K562 (cell line): Measurements from ENCODE around the gene PLXNB3. TPM values are rescaled to one million over a fixed set of nuclear protein-coding genes. Genes with fewer than 3 reads are reported as not detected.
"Not testable (repeated sequence)": the region's sequence is repeated elsewhere in the genome, so short reads cannot be mapped to it uniquely, and the experiment has no call there.

ENCODE experiments used
- ATF7 ChIP-seq: fragments of 450-650 bp; IDR thresholded peaks from 2 replicates; pipeline ENCODE4 v1.7.1; 2014; ENCODE audit warnings: mild to moderate bottlenecking, moderate library complexity
- C11orf30 ChIP-seq: fragments of 450-650 bp; IDR thresholded peaks from 2 replicates; pipeline ENCODE4 v1.6.1; 2016; ENCODE audit warnings: low read depth, mild to moderate bottlenecking
- FOXM1 ChIP-seq, 2 experiments: fragments of 450-650 bp in 1 of 2; sonication (generic) in 1 of 2; formaldehyde crosslinking in 1 of 2; IDR thresholded peaks; 2 replicates each; pipeline versions ENCODE4 v1.6.1 to v1.9.0; 2017 to 2022; ENCODE audit warnings: low read depth in 2 of 2, mild to moderate bottlenecking in 2 of 2, missing genetic modification reagents in 1 of 2, moderate library complexity in 1 of 2
- GABPA ChIP-seq: fragments of 200-800 bp; sonication (Bioruptor generic); conservative IDR thresholded peaks from 2 replicates; pipeline ENCODE4 v1.6.1; 2016; ENCODE audit warnings: low read depth, missing genetic modification characterization, missing compliant biosample characterization
- JUND ChIP-seq, 2 experiments: IDR thresholded peaks; 2 replicates in 1 of 2; 3 replicates in 1 of 2; pipeline ENCODE4 v1.6.1; 2011; ENCODE audit warnings: borderline replicate concordance in 2 of 2, low read depth in 2 of 2, low read length in 2 of 2, improper control_type of control experiment in 1 of 2, missing biosample characterization in 1 of 2, missing genetic modification characterization in 1 of 2, missing genetic modification reagents in 1 of 2
- MNT ChIP-seq, 2 experiments: fragments of 450-650 bp; conservative IDR thresholded peaks; 2 replicates each; pipeline ENCODE4 v1.6.1; 2017; ENCODE audit warnings: mild to moderate bottlenecking in 2 of 2, moderate library complexity in 2 of 2
- NONO ChIP-seq, 2 experiments: fragments of 200-400 bp in 1 of 2; fragments of 450-650 bp in 1 of 2; formaldehyde crosslinking in 1 of 2; IDR thresholded peaks; 2 replicates each; pipeline ENCODE4 v1.6.1; 2017; ENCODE audit warnings: low read depth in 2 of 2, mild to moderate bottlenecking in 2 of 2, moderate library complexity in 2 of 2, low read length in 1 of 2
- NRF1 ChIP-seq, 2 experiments: fragments of 450-650 bp; IDR thresholded peaks in 1 of 2; conservative IDR thresholded peaks in 1 of 2; 2 replicates each; pipeline ENCODE4 v1.6.1; 2014; ENCODE audit warnings: mild to moderate bottlenecking in 2 of 2
- POLR2B ChIP-seq: fragments of 450-650 bp; IDR thresholded peaks from 2 replicates; pipeline ENCODE4 v1.6.1; 2018; ENCODE audit warnings: low read depth; ENCODE audit not compliant: partially characterized antibody
- RAD21 ChIP-seq, 2 experiments: fragments of 250-450 bp in 1 of 2; fragments of 450-650 bp in 1 of 2; sonication (Bioruptor Pico) in 1 of 2; formaldehyde crosslinking in 1 of 2; IDR thresholded peaks in 1 of 2; conservative IDR thresholded peaks in 1 of 2; 2 replicates each; pipeline versions ENCODE4 v1.4.0 to v1.8.0; 2020 to 2022; ENCODE audit warnings: mild to moderate bottlenecking in 2 of 2, moderate library complexity in 1 of 2
- SIN3B ChIP-seq: fragments of 450-650 bp; IDR thresholded peaks from 2 replicates; pipeline ENCODE4 v1.6.1; 2017; ENCODE audit warnings: low read depth, mild to moderate bottlenecking, moderate library complexity
- ZBTB11 ChIP-seq, 3 experiments: fragments of 200-800 bp in 1 of 3; fragments of 250-450 bp in 1 of 3; fragments of 450-650 bp in 1 of 3; sonication (Bioruptor Pico) in 1 of 3; sonication (Bioruptor generic) in 1 of 3; formaldehyde crosslinking in 1 of 3; IDR thresholded peaks; 2 replicates each; pipeline versions ENCODE4 v1.6.1 to v1.8.0; 2016 to 2022; ENCODE audit warnings: mild to moderate bottlenecking in 2 of 3, missing genetic modification characterization in 2 of 3, missing compliant biosample characterization in 1 of 3, moderate library complexity in 1 of 3
- ZNF395 ChIP-seq: fragments of 200-800 bp; sonication (Bioruptor generic); IDR thresholded peaks from 2 replicates; pipeline ENCODE4 v1.6.1; 2017; ENCODE audit warnings: missing genetic modification characterization, missing compliant biosample characterization
- polyA plus RNA-seq, 8 experiments: library from polyadenylated mRNA; depleted of rRNA in 4 of 8; stranded (reverse) in 5 of 8; unstranded in 3 of 8; fragments of >200 nt; fragmentation: Nextera tagmentation in 2 of 8; fragmentation: Illumina TruSeq in 1 of 8; extraction: Ambion mirVana in 2 of 8; extraction: Trizol in 1 of 8; gene quantifications; 2 replicates each; pipeline versions ENCODE4 v1.2.1 to v1.2.3, GENCODE V29; 2011 to 2014; ENCODE audit warnings: inconsistent platforms in 1 of 8, missing spikeins in 1 of 8
- total RNA-seq, 7 experiments: library from RNA; depleted of rRNA in 6 of 7; stranded (reverse); fragments of >200 nt in 6 of 7; fragmentation: Illumina TruSeq in 2 of 7; extraction: Trizol in 2 of 7; gene quantifications; 2 replicates each; pipeline versions ENCODE4 v1.2.1 to v1.2.3, GENCODE V29; 2011 to 2021; ENCODE audit warnings: low replicate concordance in 1 of 7
- TF ChIP-seq, protein P1 (sequence below): IDR thresholded peaks from 2 replicates; pipeline ENCODE4 v1.6.1; 2011; ENCODE audit warnings: borderline replicate concordance, low read depth, mild to moderate bottlenecking, moderate library complexity, low read length; ENCODE audit not compliant: insufficient read depth, poor library complexity, severe bottlenecking

The PLXNB3 gene
- total and polyA plus RNA-seq, 9 of the 15 experiments (the other 6 are each of a cell fraction or from before 2014, with no cell fraction given) = 0.22 to 2.0 (median 1.4) TPM; not detected in 2

GRCh38 chrX:153743468-153744209 lies 20.4 kb upstream of the PLXNB3 start (continued):
- TF ChIP-seq MNT (conservative IDR thresholded peaks at IDR 0.05) (peak; percentile 20 to 52; a peak in 1 of 4 replicates), JUND (IDR thresholded peaks at IDR 0.05; ENCODE audit: borderline replicate concordance, low read depth, low read length) (peak; percentile 19; the same call in 1 of the 2 replicates), SIN3B (peak; percentile 57; the same call in 1 of the 2 replicates), RAD21 (CRISPR knock-in tag; conservative IDR thresholded peaks at IDR 0.05 in 1 of 2, IDR thresholded peaks at IDR 0.05 in 1 of 2) (peak in 1 of 2 experiments; percentile 29; a peak in 2 of 4 replicates), GABPA (tag) (0 out of 2 replicates have a peak, but pooled peaks have one; percentile 22), FOXM1 (CRISPR knock-in tag; IDR thresholded peaks at IDR 0.05; ENCODE audit: low read depth) (0 out of 2 replicates have a peak, but pooled peaks have one; percentile 65), POLR2B (peak; percentile 67), ZBTB11 (CRISPR knock-in tag; IDR thresholded peaks at IDR 0.05) (peak in 1 of 3 experiments; percentile 27; a peak in 1 of 6 replicates), NONO (IDR thresholded peaks at IDR 0.05; ENCODE audit: low read depth in 2 of 2, low read length in 1 of 2) (0 out of 4 replicates have a peak, but pooled peaks of 1 of the 2 experiments have one; percentile 23), ZNF395 (CRISPR knock-in tag) (peak; percentile 61; the same call in 1 of the 2 replicates), ATF7 (0 out of 2 replicates have a peak, but pooled peaks have one; percentile 17), NRF1 (conservative IDR thresholded peaks at IDR 0.05 in 1 of 2, IDR thresholded peaks at IDR 0.05 in 1 of 2) (peak; percentile 59 to 68), C11orf30 (peak; percentile 28)
- not testable (repeated sequence) for TF ChIP-seq JUND (tag; IDR thresholded peaks at IDR 0.05; ENCODE audit: borderline replicate concordance, low read depth, low read length); FOXM1 (IDR thresholded peaks at IDR 0.05; ENCODE audit: low read depth)
- TF ChIP-seq, protein P1, sequence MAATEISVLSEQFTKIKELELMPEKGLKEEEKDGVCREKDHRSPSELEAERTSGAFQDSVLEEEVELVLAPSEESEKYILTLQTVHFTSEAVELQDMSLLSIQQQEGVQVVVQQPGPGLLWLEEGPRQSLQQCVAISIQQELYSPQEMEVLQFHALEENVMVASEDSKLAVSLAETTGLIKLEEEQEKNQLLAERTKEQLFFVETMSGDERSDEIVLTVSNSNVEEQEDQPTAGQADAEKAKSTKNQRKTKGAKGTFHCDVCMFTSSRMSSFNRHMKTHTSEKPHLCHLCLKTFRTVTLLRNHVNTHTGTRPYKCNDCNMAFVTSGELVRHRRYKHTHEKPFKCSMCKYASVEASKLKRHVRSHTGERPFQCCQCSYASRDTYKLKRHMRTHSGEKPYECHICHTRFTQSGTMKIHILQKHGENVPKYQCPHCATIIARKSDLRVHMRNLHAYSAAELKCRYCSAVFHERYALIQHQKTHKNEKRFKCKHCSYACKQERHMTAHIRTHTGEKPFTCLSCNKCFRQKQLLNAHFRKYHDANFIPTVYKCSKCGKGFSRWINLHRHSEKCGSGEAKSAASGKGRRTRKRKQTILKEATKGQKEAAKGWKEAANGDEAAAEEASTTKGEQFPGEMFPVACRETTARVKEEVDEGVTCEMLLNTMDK = peak; percentile 78
